ENCODE results near the gene CFAP97.
"Not testable (repeated sequence)": the region's sequence is repeated elsewhere in the genome, so short reads cannot be mapped to it uniquely, and the experiment has no call there.

The CFAP97 gene

GRCh38 chr4:185122681-185123345 is 81.0 kb downstream of the CFAP97 start:
- Histone ChIP-seq H3K4me1 (ENCODE audit: control insufficient read depth in 1 of 2, insufficient read depth in 1 of 2, low read depth in 1 of 2, low read length in 1 of 2) (peaks cover 0 to 6% of the 10 kb centered on the region in 2 experiments), H3K4me3 (ENCODE audit: low read depth in 1 of 2, low read length in 1 of 2) (no peak overlapping the region), H3K9me3 (no peaks in the 10 kb centered on the region), H3K36me3 (no peaks in the 10 kb centered on the region), H3K27me3 (peaks cover 84% of the 10 kb centered on the region), H3K27ac (no peak overlapping the region)
- no peak for TF ChIP-seq CTCF (IDR thresholded peaks at IDR 0.05)

- TF ChIP-seq CTCF (IDR thresholded peaks at IDR 0.05) = no peak
These were observed 83.2 kb downstream of the CFAP97 start for GRCh38 chr4:185120631-185120946.

GRCh38 chr4:185119927-185120630 is 83.7 kb downstream of the CFAP97 start:
- Histone ChIP-seq H3K9me3 (no peaks in the 10 kb centered on the region), H3K27me3 (peaks cover 77% of the 10 kb centered on the region), H3K36me3 (no peaks in the 10 kb centered on the region), H3K4me1 (ENCODE audit: control insufficient read depth in 1 of 2, insufficient read depth in 1 of 2, low read depth in 1 of 2, low read length in 1 of 2) (no peaks in the 10 kb centered on the region), H3K4me3 (ENCODE audit: low read depth in 1 of 2, low read length in 1 of 2) (no peak overlapping the region), H3K27ac (no peak overlapping the region)
- no peak for TF ChIP-seq CTCF (IDR thresholded peaks at IDR 0.05)

More at GRCh38 chr4:185120631-185120946, 83.2 kb downstream of the CFAP97 start:
- H3K27ac ChIP-seq = no peak overlapping the region
- no peaks in the 10 kb centered on the region for H3K4me1 ChIP-seq (ENCODE audit: control insufficient read depth in 1 of 2, insufficient read depth in 1 of 2, low read depth in 1 of 2, low read length in 1 of 2)
- no peaks in the 10 kb centered on the region for H3K9me3 ChIP-seq
- H3K36me3 ChIP-seq = no peaks in the 10 kb centered on the region
- H3K4me3 ChIP-seq (ENCODE audit: low read depth in 1 of 2, low read length in 1 of 2) = no peak overlapping the region
- peaks cover 77% of the 10 kb centered on the region for H3K27me3 ChIP-seq

GRCh38 chr4:185119467-185119866 is 84.3 kb downstream of the CFAP97 start:
- H3K27ac ChIP-seq = not testable (repeated sequence)

GRCh38 chr4:185118876-185119275 is 84.9 kb downstream of the CFAP97 start:
- H3K4me3 ChIP-seq (ENCODE audit: low read depth in 1 of 2, low read length in 1 of 2) = no peak overlapping the region
- no peaks in the 10 kb centered on the region for H3K36me3 ChIP-seq
- H3K4me1 ChIP-seq (ENCODE audit: control insufficient read depth in 1 of 2, insufficient read depth in 1 of 2, low read depth in 1 of 2, low read length in 1 of 2) = no peaks in the 10 kb centered on the region
- H3K9me3 ChIP-seq = no peaks in the 10 kb centered on the region
- peaks cover 77% of the 10 kb centered on the region for H3K27me3 ChIP-seq
- no peak overlapping the region for H3K27ac ChIP-seq
- no peak for TF ChIP-seq CTCF (IDR thresholded peaks at IDR 0.05)

More at GRCh38 chr4:185119467-185119866, 84.3 kb downstream of the CFAP97 start:
- peaks cover 77% of the 10 kb centered on the region for H3K27me3 ChIP-seq
- H3K9me3 ChIP-seq; H3K4me1 ChIP-seq (ENCODE audit: control insufficient read depth in 1 of 2, insufficient read depth in 1 of 2, low read depth in 1 of 2, low read length in 1 of 2); H3K4me3 ChIP-seq (ENCODE audit: low read depth in 1 of 2, low read length in 1 of 2); H3K36me3 ChIP-seq: not testable (repeated sequence)

GRCh38 chr4:185117300-185117934 is 86.4 kb downstream of the CFAP97 start:
- Histone ChIP-seq H3K27me3 (peaks cover 74% of the 10 kb centered on the region), H3K4me1 (ENCODE audit: control insufficient read depth in 1 of 2, insufficient read depth in 1 of 2, low read depth in 1 of 2, low read length in 1 of 2) (no peaks in the 10 kb centered on the region)

More at GRCh38 chr4:185117300-185117934, 86.4 kb downstream of the CFAP97 start:
- no peak for TF ChIP-seq CTCF (IDR thresholded peaks at IDR 0.05)
- no peaks in the 10 kb centered on the region for H3K36me3 ChIP-seq
- H3K4me3 ChIP-seq (ENCODE audit: low read depth in 1 of 2, low read length in 1 of 2) = no peak overlapping the region
- H3K27ac ChIP-seq = no peak overlapping the region
- H3K9me3 ChIP-seq = no peaks in the 10 kb centered on the region
